OCI-LY3 (cell line): Measurements from ENCODE around the gene CLSTN2.

Experiments used
- H2AFZ ChIP-seq: fragments of 200-600, 300-600 bp; shearing (Covaris generic); 2 replicates; pipeline ENCODE4 v1.6.0; 2014; ENCODE audit warnings: antibody characterized with exemption, low read depth, low read length
- H3K27ac ChIP-seq: fragments of 200-600, 300-600 bp; sonication (generic); 2 replicates; pipeline ENCODE4 v1.5.1; 2014; ENCODE audit warnings: mild to moderate bottlenecking, low read length, moderate library complexity, mixed read lengths
- H3K27me3 ChIP-seq: fragments of 200-600, 300-600 bp; sonication (generic); 2 replicates; pipeline ENCODE4 v1.6.1; 2014; ENCODE audit warnings: low read depth, low read length, mixed read lengths
- H3K36me3 ChIP-seq: fragments of 200-600, 300-600 bp; sonication (generic); replicated peaks from 2 replicates; pipeline ENCODE3; 2014; ENCODE audit warnings: low read depth, low read length, mixed read lengths
- H3K4me1 ChIP-seq: fragments of 300-600, 200-600 bp; sonication (generic); 2 replicates; pipeline ENCODE4 v1.6.1; 2014; ENCODE audit warnings: low read length, mixed read lengths
- H3K4me2 ChIP-seq: fragments of 200-600, 300-600 bp; sonication (generic); 2 replicates; pipeline ENCODE4 v1.6.1; 2014; ENCODE audit warnings: low read length, mixed read lengths
- H3K4me3 ChIP-seq: fragments of 300-600, 200-600 bp; sonication (generic); 2 replicates; pipeline ENCODE4 v1.5.1; 2014; ENCODE audit warnings: antibody characterized with exemption, mild to moderate bottlenecking, low read length, moderate library complexity
- H3K79me2 ChIP-seq: fragments of 300-600, 200-600 bp; shearing (Covaris generic); 2 replicates; pipeline ENCODE4 v1.6.1; 2014; ENCODE audit warnings: mild to moderate bottlenecking, low read length, mixed read lengths
- H3K9ac ChIP-seq: fragments of 300-600, 200-600 bp; shearing (Covaris generic); 2 replicates; pipeline ENCODE4 v1.6.0; 2014; ENCODE audit warnings: mild to moderate bottlenecking, low read length, moderate library complexity
- H3K9me3 ChIP-seq: fragments of 200-600, 300-600 bp; shearing (Covaris generic); 2 replicates; pipeline ENCODE4 v1.6.1; 2014; ENCODE audit warnings: low read length, mixed read lengths; ENCODE audit not compliant: insufficient read depth
- H4K20me1 ChIP-seq: fragments of 200-600, 300-600 bp; sonication (generic); 2 replicates; pipeline ENCODE4 v1.6.1; 2016; ENCODE audit warnings: low read length, mixed read lengths; ENCODE audit not compliant: insufficient read depth
- EZH2phosphoT487 ChIP-seq: fragments of 200-600 bp; shearing (Covaris generic); IDR thresholded peaks from 2 replicates; pipeline ENCODE4 v1.6.1; 2018; ENCODE audit warnings: antibody characterized with exemption, mixed run types, low read depth
- TF ChIP-seq, protein P1 (sequence below): fragments of 200-600, 300-600 bp; sonication (generic); IDR thresholded peaks from 2 replicates; pipeline ENCODE4 v1.5.1; 2014; ENCODE audit warnings: antibody characterized with exemption, low read length, low read depth

The CLSTN2 gene

DNA sequence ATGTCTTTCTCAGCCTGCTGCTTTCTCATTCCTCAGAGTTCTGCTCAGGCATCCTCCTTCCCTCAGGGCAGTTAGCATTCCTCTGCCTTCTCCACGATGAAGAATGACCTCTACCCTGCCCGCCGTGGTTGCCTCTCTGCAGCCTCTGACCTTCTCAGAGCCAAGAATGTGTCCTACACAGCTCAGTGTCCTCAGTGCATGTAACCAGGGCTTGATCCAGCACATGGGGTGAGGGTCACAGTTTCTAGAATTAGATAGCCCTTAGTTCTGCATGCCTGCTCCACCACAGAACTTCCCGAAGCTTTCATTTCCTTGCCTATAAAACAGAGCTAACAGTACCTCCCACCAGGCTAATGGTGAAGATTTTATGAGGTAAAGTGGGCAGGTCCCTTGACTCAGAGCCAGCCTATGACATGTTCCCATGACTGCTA lies 182.1 kb downstream of the CLSTN2 start:
- no peak overlapping the region for H3K27ac ChIP-seq
- H3K36me3 ChIP-seq, result no peaks in the 10 kb centered on the region
- no peaks in the 10 kb centered on the region for H3K79me2 ChIP-seq
- H3K4me2 ChIP-seq, result no peak overlapping the region
- no peak overlapping the region for H3K4me3 ChIP-seq
- peaks cover 26% of the 10 kb centered on the region for H3K27me3 ChIP-seq
- H4K20me1 ChIP-seq, result no peaks in the 10 kb centered on the region
- no peak overlapping the region for H3K9ac ChIP-seq
- no peaks in the 10 kb centered on the region for H3K4me1 ChIP-seq
- H3K9me3 ChIP-seq, result no peaks in the 10 kb centered on the region
- no peak for TF ChIP-seq EZH2phosphoT487
- TF ChIP-seq, protein P1, sequence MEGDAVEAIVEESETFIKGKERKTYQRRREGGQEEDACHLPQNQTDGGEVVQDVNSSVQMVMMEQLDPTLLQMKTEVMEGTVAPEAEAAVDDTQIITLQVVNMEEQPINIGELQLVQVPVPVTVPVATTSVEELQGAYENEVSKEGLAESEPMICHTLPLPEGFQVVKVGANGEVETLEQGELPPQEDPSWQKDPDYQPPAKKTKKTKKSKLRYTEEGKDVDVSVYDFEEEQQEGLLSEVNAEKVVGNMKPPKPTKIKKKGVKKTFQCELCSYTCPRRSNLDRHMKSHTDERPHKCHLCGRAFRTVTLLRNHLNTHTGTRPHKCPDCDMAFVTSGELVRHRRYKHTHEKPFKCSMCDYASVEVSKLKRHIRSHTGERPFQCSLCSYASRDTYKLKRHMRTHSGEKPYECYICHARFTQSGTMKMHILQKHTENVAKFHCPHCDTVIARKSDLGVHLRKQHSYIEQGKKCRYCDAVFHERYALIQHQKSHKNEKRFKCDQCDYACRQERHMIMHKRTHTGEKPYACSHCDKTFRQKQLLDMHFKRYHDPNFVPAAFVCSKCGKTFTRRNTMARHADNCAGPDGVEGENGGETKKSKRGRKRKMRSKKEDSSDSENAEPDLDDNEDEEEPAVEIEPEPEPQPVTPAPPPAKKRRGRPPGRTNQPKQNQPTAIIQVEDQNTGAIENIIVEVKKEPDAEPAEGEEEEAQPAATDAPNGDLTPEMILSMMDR, result no peak
- H2AFZ ChIP-seq, result no peak overlapping the region

DNA sequence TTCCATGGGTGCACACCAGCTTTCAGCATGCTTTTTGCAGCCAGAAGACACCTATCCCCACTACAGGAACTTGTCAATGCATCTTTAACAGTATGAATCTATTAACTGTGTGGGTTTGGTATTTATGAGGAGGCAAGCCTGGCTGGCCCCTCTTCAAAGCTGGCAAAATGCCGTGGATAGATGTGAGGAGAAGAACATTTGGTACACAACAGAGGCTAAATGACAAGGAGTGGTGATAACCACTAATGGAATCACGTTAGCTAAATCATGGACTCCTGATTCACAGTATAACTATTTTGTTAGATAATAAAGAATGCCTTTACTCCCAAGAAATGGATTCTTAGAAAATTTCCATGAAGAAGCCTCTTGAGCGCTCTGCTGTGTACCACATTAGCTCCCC lies 187.2 kb downstream of the CLSTN2 start:
- Histone ChIP-seq H3K27me3 (peaks cover 18% of the 10 kb centered on the region; the same call in 1 of the 2 replicates), H3K27ac (no peak overlapping the region), H3K9ac (no peak overlapping the region), H3K4me1 (no peaks in the 10 kb centered on the region), H3K36me3 (no peaks in the 10 kb centered on the region), H2AFZ (no peak overlapping the region), H3K4me2 (no peak overlapping the region), H3K4me3 (no peak overlapping the region), H3K9me3 (no peaks in the 10 kb centered on the region), H3K79me2 (no peaks in the 10 kb centered on the region), H4K20me1 (no peaks in the 10 kb centered on the region)
- TF ChIP-seq, protein P1, result no peak
- no peak for TF ChIP-seq EZH2phosphoT487

DNA sequence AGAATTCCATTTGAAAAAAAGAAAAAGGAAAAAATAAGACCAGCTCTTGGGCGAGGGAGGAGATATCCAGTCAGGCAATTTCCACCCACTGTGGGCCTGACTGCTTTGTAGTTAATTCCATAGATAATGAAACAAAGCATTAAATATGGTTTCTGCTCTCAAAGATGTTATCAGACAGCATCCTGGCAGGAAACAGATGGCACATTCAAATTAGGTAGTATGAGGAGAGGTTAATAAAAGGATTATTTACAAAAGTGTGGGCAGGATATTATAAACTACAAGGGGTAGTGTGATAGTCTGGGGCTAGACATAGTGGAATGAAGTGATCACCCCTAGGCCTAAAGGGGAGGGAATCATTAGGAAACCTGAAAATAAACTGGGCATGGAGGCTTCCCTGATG lies 193.2 kb downstream of the CLSTN2 start:
- TF ChIP-seq EZH2phosphoT487, result no peak
- TF ChIP-seq, protein P1, result no peak
- Histone ChIP-seq H3K27ac (no peak overlapping the region), H2AFZ (peak overlapping the region; percentile 75; the same call in 1 of the 2 replicates)

DNA sequence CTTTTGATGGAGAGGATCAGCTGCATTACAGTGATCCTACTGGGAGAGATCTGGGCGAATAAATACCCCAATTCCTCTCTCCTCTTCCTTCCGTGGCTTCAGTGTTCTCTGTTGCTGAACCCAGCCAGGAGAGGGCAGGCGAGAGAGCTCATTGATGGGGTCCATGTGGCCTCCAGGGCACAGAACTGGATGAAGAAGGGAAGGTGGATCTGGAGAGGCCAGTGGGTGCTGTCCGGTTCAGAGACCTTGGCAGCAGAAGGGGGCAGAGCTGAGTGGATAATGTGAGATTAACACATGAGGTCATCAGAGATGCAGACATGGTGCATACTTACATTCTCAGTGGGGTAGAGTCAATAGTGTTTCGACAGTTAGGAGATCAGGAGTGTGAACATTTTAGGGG lies 193.6 kb downstream of the CLSTN2 start:
- no peak overlapping the region for H3K9ac ChIP-seq
- no peak overlapping the region for H3K4me3 ChIP-seq
- no peaks in the 10 kb centered on the region for H3K27me3 ChIP-seq
- H2AFZ ChIP-seq, result peak overlapping the region; percentile 75; the same call in 1 of the 2 replicates
- H3K79me2 ChIP-seq, result no peaks in the 10 kb centered on the region
- no peak overlapping the region for H3K27ac ChIP-seq
- no peaks in the 10 kb centered on the region for H4K20me1 ChIP-seq
- H3K36me3 ChIP-seq, result no peaks in the 10 kb centered on the region
- no peaks in the 10 kb centered on the region for H3K4me1 ChIP-seq
- TF ChIP-seq, protein P1, result peak; percentile 66
- no peak for TF ChIP-seq EZH2phosphoT487
- no peak overlapping the region for H3K4me2 ChIP-seq
- H3K9me3 ChIP-seq, result no peaks in the 10 kb centered on the region

More for the DNA sequence above, 193.2 kb downstream of the CLSTN2 start:
- Histone ChIP-seq H3K9me3 (no peaks in the 10 kb centered on the region), H3K9ac (no peak overlapping the region), H3K79me2 (no peaks in the 10 kb centered on the region), H4K20me1 (no peaks in the 10 kb centered on the region), H3K4me2 (no peak overlapping the region), H3K4me1 (no peaks in the 10 kb centered on the region), H3K4me3 (no peak overlapping the region), H3K36me3 (no peaks in the 10 kb centered on the region), H3K27me3 (no peaks in the 10 kb centered on the region)
